ENCODE data around the gene WDR90.

Gene WDR90

DNA sequence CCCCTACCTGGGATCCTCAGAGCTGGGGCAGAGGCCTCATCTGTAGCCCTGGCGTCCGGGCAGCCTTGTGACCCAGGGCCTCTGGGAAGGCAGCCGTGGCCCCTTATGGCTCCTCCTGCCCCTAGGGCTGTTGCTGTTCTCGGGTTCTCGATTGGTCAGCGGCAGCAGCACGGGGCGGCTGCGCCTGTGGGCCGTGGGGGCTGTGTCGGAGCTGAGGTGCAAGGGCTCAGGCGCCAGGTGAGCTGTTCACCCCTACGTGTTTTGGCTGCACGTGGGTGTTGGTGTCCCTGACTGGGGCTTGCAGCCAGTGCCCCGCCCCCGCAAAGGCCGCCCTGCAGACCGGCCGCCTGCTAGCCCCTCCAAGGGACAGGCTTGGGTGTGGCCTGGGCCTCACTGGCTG lies 12.9 kb downstream of the WDR90 start:
- TF ChIP-seq, protein P1, sequence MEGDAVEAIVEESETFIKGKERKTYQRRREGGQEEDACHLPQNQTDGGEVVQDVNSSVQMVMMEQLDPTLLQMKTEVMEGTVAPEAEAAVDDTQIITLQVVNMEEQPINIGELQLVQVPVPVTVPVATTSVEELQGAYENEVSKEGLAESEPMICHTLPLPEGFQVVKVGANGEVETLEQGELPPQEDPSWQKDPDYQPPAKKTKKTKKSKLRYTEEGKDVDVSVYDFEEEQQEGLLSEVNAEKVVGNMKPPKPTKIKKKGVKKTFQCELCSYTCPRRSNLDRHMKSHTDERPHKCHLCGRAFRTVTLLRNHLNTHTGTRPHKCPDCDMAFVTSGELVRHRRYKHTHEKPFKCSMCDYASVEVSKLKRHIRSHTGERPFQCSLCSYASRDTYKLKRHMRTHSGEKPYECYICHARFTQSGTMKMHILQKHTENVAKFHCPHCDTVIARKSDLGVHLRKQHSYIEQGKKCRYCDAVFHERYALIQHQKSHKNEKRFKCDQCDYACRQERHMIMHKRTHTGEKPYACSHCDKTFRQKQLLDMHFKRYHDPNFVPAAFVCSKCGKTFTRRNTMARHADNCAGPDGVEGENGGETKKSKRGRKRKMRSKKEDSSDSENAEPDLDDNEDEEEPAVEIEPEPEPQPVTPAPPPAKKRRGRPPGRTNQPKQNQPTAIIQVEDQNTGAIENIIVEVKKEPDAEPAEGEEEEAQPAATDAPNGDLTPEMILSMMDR (IDR thresholded peaks at IDR 0.05; ENCODE audit: insufficient read depth, missing control alignments) = no peak
- FAIRE-seq (no peak), DNase-seq (ENCODE audit: insufficient read length, low spot score) (no peak)

DNA sequence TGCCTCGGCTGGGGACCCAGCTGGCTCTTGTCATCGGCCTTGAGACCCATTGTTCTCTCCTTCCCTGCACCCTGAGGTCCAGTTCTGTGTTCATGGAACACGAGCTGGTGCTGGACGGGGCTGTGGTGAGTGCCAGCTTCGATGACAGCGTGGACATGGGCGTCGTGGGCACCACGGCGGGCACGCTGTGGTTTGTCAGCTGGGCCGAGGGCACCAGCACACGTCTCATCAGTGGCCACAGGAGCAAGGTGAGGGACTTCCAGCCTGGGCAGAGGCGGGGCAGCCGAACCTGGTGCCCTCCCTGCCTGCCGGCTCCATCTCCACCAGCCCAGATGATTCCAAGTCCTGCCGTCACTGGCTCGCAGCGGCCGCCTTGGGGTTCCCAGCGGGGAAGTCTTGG lies 13.4 kb downstream of the WDR90 start:
- DNase-seq (ENCODE audit: insufficient read length, low spot score) = no peak
- TF ChIP-seq, protein P1 (IDR thresholded peaks at IDR 0.05; ENCODE audit: insufficient read depth, missing control alignments) = no peak
- no peak for FAIRE-seq

DNA sequence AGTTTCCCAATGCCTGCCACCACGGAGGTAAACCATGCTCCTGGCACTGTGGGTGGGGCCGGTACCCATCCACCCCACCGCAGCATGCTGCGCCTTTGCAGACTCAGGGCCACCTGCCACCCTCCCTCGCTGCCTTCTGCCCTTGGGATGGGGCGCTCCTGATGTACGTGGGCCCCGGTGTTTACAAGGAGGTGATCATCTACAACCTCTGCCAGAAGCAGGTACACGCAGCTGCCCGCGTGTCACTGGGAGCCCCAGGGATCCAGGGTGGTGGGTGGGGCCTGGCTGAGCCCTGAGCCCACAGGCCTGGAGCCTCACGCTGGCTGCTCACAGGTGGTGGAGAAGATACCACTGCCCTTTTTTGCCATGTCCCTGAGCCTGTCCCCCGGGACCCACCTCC lies 17.4 kb downstream of the WDR90 start:
- DNase-seq (ENCODE audit: insufficient read length, low spot score) (no peak), FAIRE-seq (no peak)
- TF ChIP-seq, protein P1 (IDR thresholded peaks at IDR 0.05; ENCODE audit: insufficient read depth, missing control alignments) = no peak

DNA sequence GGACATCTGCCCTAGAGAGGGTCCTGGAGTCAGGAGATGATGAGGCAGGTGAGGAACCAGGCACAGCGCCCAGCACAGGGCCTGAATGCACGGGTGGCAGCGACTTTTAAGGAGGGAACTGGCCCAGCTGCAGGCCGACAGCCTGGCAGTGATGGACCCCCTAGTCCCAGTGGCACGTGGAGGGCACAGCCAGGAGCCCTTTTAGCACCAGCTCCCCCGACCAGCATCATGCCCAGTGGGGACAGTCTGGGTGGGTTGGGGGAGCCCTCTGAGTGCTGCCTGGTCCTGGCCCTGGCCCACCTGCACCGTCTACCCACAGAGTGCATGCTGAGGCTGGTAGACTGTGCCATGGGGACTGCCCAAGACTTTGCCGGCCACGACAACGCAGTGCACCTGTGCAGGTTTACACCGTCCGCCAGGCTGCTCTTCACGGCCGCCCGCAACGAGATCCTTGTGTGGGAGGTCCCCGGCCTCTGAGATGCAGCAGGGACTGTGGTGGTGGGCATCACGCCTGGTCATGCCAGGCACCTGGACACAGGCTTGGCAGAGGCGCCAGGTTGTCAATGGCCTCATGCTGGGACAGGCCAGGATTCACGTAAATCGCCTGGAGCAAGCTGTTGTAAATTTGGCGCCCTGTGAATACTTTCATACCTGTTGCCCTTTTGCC lies 18.1 kb downstream of the WDR90 start:
- no peak for FAIRE-seq
- no peak for DNase-seq (ENCODE audit: insufficient read length, low spot score)
- TF ChIP-seq, protein P1 (IDR thresholded peaks at IDR 0.05; ENCODE audit: insufficient read depth, missing control alignments) = no peak

DNA sequence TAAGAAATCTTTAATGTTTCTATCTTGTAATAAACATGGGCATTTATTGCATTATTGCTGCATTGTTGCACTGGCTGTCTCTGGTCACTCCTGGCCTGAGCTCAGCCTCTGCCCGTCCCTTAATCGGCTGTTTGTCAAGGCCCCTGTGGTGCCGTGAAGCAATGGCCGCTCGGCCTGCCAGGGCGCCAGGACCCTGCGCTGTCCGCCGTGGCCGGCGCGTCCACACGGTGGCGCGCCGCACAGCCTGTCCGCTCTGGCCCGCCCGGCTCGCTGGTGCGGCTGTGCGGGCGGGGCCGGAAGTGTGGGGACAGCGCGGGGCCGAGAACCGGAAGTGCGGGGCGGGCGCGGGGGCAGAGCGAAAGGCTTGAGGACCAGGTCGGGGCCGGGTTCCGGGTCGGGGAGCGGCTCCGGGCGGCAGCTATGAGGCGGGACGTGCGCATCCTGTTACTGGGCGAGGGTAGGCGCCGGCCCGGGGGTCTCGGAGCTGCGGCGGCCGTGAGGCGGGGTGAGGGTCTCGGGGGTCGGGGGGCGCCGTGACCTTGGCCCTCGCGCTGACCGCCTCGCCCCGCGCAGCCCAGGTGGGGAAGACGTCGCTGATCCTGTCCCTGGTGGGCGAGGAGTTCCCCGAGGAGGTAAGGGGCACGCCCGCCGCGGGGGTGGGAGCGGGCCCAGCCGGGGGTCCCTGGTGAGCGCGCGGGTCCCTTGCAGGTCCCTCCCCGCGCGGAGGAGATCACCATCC lies 18.8 kb downstream of the WDR90 start, which contains the start of gene RHOT2:
RHOT2 (plus strand) TSS at position 353 of the 739 bp plus-strand sequence; CDS start at position 421, 68 bp downstream.
- FAIRE-seq (no peak), DNase-seq (ENCODE audit: insufficient read length, low spot score) (peak; percentile 77)

DNA sequence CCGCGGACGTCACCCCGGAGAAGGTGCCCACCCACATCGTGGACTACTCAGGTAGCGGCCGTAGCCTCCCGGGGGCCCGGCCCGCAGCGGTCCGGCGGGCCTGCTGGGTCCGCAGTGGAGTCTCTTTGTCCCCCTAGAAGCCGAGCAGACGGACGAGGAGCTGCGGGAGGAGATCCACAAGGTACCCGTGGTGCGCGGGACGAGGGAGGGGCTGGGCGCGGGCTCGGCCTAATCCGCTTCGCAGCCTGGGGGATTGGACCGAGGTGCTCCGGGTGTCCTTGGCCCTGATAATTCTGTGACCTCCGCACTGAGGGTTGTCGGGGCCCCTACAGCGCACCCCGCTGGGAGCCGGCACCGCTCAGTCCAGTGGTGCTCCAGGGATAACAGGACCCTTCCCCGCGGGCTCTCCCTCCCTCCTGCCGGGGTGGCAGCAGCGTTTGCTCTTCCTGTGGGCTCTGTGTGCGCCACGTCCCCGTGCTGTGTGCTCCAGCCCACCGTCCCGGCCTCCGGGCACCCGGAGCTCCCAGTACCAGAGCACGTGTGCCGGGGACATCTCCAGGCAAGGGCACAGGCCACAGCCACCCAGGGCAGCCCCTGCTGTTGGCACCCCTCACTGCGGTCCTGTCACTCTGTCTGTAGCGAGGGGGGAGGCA lies 19.5 kb downstream of the WDR90 start:
- TF ChIP-seq, protein P1 (IDR thresholded peaks at IDR 0.05; ENCODE audit: insufficient read depth, missing control alignments) = no peak
- FAIRE-seq (no peak), DNase-seq (ENCODE audit: insufficient read length, low spot score) (no peak)

More for the DNA sequence above, 18.8 kb downstream of the WDR90 start, which contains the start of gene RHOT2:
- TF ChIP-seq, protein P1 (IDR thresholded peaks at IDR 0.05; ENCODE audit: insufficient read depth, missing control alignments) = peak; percentile 79

Data from D721Med (cell line).